ENCODE data around the gene TP63.
A peak's percentile ranks its signal among the peaks of the same experiment; 100 is the strongest.

Gene TP63

GRCh38 chr3:189780546-189781270 lies 149.5 kb downstream of the TP63 start:
- in situ Hi-C loops (cut with HindIII; ENCODE audit: low sequenced_read_pairs): no loop called here
- no peak for TF ChIP-seq CTCF (IDR thresholded peaks at IDR 0.05; ENCODE audit: low read depth, low read length)
- DNase-seq (ENCODE audit: low read depth, low spot score): no peak
- no peak overlapping the region for H3K4me3 ChIP-seq (ENCODE audit: low read depth, low read length)

- in situ Hi-C loops (cut with HindIII; ENCODE audit: low sequenced_read_pairs): no loop called here
- no peak for DNase-seq (ENCODE audit: low read depth, low spot score)
- no peak for TF ChIP-seq CTCF (IDR thresholded peaks at IDR 0.05; ENCODE audit: low read depth, low read length)
- no peak overlapping the region for H3K4me3 ChIP-seq (ENCODE audit: low read depth, low read length)
These were observed 150.2 kb downstream of the TP63 start for GRCh38 chr3:189781415-189781814.

DNA sequence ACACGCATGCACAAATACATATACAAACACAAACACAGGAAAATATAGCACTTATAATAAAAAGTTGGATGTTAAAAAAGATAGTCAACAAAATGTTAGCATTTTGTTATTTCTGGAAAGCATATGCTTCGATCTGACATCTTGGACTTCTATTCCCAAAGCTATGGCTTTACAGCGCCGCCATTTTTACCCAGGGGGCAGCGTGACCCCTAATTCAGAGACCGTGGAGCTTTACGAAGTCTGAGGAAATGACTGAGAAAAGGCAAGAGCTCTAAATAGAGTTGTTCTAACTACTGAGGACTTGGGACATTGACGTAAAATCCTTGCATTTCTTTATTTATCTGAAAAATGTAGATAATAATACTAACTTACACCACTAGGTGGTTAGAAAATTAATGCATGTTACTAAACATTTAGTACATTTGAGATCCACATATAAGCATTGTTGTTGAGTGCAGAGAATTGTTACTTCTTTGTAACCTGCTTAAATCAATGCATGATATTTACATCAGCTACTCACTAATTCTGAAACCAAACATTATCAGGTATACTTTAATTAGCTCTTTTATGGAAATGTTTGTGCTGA lies 155.4 kb downstream of the TP63 start:
- DNase-seq (ENCODE audit: low read depth, low spot score): no peak
- in situ Hi-C loops (cut with HindIII; ENCODE audit: low sequenced_read_pairs): no loop called here
- H3K4me3 ChIP-seq (ENCODE audit: low read depth, low read length): no peak overlapping the region
- peak; percentile 7 for TF ChIP-seq CTCF (IDR thresholded peaks at IDR 0.05; ENCODE audit: low read depth, low read length)

GRCh38 chr3:189787191-189787590 lies 156.0 kb downstream of the TP63 start:
- no peak overlapping the region for H3K4me3 ChIP-seq (ENCODE audit: low read depth, low read length)
- no peak for TF ChIP-seq CTCF (IDR thresholded peaks at IDR 0.05; ENCODE audit: low read depth, low read length)
- no peak for DNase-seq (ENCODE audit: low read depth, low spot score)
- in situ Hi-C loops (cut with HindIII; ENCODE audit: low sequenced_read_pairs): no loop called here

- no peak overlapping the region for H3K4me3 ChIP-seq (ENCODE audit: low read depth, low read length)
- in situ Hi-C loops (cut with HindIII; ENCODE audit: low sequenced_read_pairs): no loop called here
- DNase-seq (ENCODE audit: low read depth, low spot score): peak; percentile 33
- no peak for TF ChIP-seq CTCF (IDR thresholded peaks at IDR 0.05; ENCODE audit: low read depth, low read length)
These were observed 156.4 kb downstream of the TP63 start for GRCh38 chr3:189787632-189788031.

DNA sequence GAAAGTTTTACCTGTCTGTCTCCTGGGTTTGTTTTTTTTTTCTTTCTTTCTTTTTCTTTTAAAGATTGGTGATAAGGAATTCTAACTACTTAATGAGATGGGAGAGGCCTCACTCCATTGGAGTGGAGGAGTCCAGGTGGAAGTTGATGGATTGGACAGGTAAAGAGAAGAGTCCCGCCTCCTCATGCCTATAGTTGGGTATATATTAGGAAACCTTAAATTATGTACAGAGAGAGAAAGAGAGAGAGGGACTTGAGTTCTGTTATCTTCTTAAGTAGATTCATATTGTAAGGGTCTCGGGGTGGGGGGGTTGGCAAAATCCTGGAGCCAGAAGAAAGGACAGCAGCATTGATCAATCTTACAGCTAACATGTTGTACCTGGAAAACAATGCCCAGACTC lies 158.2 kb downstream of the TP63 start:
- DNase-seq (ENCODE audit: low read depth, low spot score): no peak
- in situ Hi-C loops (cut with HindIII; ENCODE audit: low sequenced_read_pairs): no loop called here
- no peak for TF ChIP-seq CTCF (IDR thresholded peaks at IDR 0.05; ENCODE audit: low read depth, low read length)
- H3K4me3 ChIP-seq (ENCODE audit: low read depth, low read length): no peak overlapping the region
